ENCODE measurements around the gene NRARP. TPM values are rescaled to one million over a fixed set of nuclear protein-coding genes. Genes with fewer than 3 reads are reported as not detected.

NRARP gene
- total and polyA plus RNA-seq, 2 of the 8 experiments (the other 6 are each of a cell fraction or from before 2014, with no cell fraction given): 32.5 to 37.2 TPM

DNA sequence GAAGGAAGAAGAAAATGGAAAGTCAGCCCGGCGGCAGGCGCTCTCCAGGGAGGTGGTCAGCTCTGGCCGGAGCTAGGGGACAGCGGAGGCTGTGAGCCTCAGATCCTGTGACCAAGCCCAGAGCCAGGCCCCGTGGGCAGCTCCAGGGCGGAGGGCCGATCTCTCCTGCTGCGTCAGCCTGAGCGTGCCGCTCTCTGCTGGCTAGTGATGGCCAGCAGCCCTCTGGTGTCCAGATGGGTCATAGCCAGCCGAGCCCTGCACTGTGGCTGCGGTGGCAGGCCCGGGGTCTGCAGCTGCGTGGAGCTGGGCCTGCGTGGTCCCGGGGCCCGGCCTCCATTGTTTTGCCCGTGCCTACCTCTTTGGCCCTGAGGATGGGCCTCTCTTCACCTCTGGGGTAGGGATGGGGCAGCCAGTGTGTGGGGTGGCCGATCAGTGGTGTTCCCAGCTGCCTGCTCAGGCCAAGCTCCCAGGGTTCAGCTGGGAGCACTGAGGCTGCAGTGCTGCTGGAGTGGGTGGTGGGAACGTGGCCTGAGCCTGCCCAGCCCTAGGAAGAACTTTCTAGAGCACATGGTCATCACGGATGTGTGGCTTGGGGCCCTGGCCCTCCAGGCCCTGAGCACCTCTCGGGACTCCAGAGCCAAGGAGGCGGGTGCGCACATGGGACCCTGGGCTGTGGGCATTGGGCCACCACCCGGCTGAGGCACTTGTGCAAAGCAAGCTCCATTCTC is 17.1 kb upstream of the NRARP start (continued):
- TF ChIP-seq GABPA (IDR thresholded peaks at IDR 0.05; ENCODE audit: borderline replicate concordance, insufficient read depth, low read length): peak; percentile 51; the same call in 1 of the 2 replicates
- TF ChIP-seq RNF2 (IDR thresholded peaks at IDR 0.05; ENCODE audit: borderline replicate concordance, low read depth, low read length, missing control alignments, poor library complexity, severe bottlenecking): no peak
- peak; percentile 52; the same call in 1 of the 2 replicates for TF ChIP-seq EGR1 (IDR thresholded peaks at IDR 0.05; ENCODE audit: borderline replicate concordance, low read depth, low read length)
- no peak for TF ChIP-seq CTBP2 (IDR thresholded peaks at IDR 0.05; ENCODE audit: borderline replicate concordance, insufficient read depth, insufficient read length, low read length)
- TF ChIP-seq SIN3A (conservative IDR thresholded peaks at IDR 0.05 in 1 of 2, IDR thresholded peaks at IDR 0.05 in 1 of 2; ENCODE audit: low read depth in 1 of 2, low read length in 2 of 2): no peak
- peak in 2 of 3 experiments; percentile 61 to 84; a peak in 3 of 4 replicates for TF ChIP-seq CTCF (IDR thresholded peaks at IDR 0.05; ENCODE audit: control extremely low read depth in 1 of 3, insufficient read depth in 1 of 3, low read depth in 1 of 3, low read length in 3 of 3)
- no peak for TF ChIP-seq JUND (IDR thresholded peaks at IDR 0.05; ENCODE audit: low read length)
- 0 out of 2 replicates have a peak, but pooled peaks have one; percentile 14 for TF ChIP-seq FOSL1 (IDR thresholded peaks at IDR 0.05; ENCODE audit: insufficient read depth, low read depth, low read length)
- TF ChIP-seq BACH1 (IDR thresholded peaks at IDR 0.05; ENCODE audit: low read length): no peak
- TF ChIP-seq, protein P1, sequence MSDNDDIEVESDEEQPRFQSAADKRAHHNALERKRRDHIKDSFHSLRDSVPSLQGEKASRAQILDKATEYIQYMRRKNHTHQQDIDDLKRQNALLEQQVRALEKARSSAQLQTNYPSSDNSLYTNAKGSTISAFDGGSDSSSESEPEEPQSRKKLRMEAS (IDR thresholded peaks at IDR 0.05): 0 out of 2 replicates have a peak, but pooled peaks have one; percentile 24
- no peak for TF ChIP-seq SP1 (IDR thresholded peaks at IDR 0.05; ENCODE audit: low read depth, low read length)
